K562 (cell line): ENCODE measurements around the gene OXT. TPM values are rescaled to one million over a fixed set of nuclear protein-coding genes. Genes with fewer than 3 reads are reported as not detected.

Source experiments
- ATAC-seq: fragments of 200-7000 bp; cut with Tn5 transposase; 3 replicates; pipeline ENCODE4 v1.9.1; 2020; ENCODE audit warnings: moderate library complexity
- BruUV-seq: library from RNA; stranded (reverse); fragments of 400-500 nt; replicated peaks from 2 replicates; lab custom pipeline; 2021; lab: Mats Ljungman, UMichigan
- CTCF ChIA-PET: fragments of 300-600 bp; formaldehyde crosslinking; extraction: SDS; loops from one replicate; lab custom pipeline; 2021; ENCODE audit warnings: low intra/inter-chr PET ratio; lab: Yijun Ruan, JAX
- POLR2A ChIA-PET: fragments of 300-600, 350-650 bp; sonication (Branson Sonifier 250); formaldehyde crosslinking; extraction: SDS; loops from one replicate; lab custom pipeline; 2021; ENCODE audit warnings: antibody characterized with exemption, inconsistent platforms; lab: Yijun Ruan, JAX
- DNase-seq, 4 experiments: peaks; one replicate each; pipeline versions ENCODE4 v3.0.0 to v3.0.0-alpha.2; 2011 to 2018; ENCODE audit warnings: low spot score in 3 of 4, mixed read lengths in 3 of 4; ENCODE audit errors: extremely low read depth in 1 of 4
- FAIRE-seq: peaks from 2 replicates; lab custom pipeline; 2011; peaks lifted over from hg19 to GRCh38; lab: Jason Lieb, UNC
- H2AFZ ChIP-seq: 2 replicates; pipeline ENCODE4 v1.6.0; 2011; ENCODE audit warnings: low read depth, low read length, control low read depth, inconsistent platforms
- H3K27ac ChIP-seq: fragments of 200-600 bp; 3 replicates; pipeline ENCODE4 v1.8.0; 2011; ENCODE audit warnings: low read depth, mild to moderate bottlenecking, control low read depth, inconsistent platforms, low read length, moderate library complexity, mixed read lengths; ENCODE audit errors: extremely low read depth
- H3K27me3 ChIP-seq, 2 experiments: fragments of 300-600 bp in 1 of 2; 2 replicates in 1 of 2; 3 replicates in 1 of 2; pipeline versions ENCODE4 v1.6.0 to v1.8.0; 2011; ENCODE audit warnings: inconsistent platforms in 2 of 2, low read length in 2 of 2, mild to moderate bottlenecking in 1 of 2, mixed read lengths in 1 of 2, moderate library complexity in 1 of 2; ENCODE audit not compliant: control insufficient read depth in 2 of 2, insufficient read depth in 2 of 2
- H3K36me3 ChIP-seq: fragments of 300-600 bp; 3 replicates; pipeline ENCODE4 v1.8.0; 2011; ENCODE audit warnings: mild to moderate bottlenecking, low read length, inconsistent platforms; ENCODE audit not compliant: control insufficient read depth, insufficient read depth
- H3K4me1 ChIP-seq, 2 experiments: fragments of 200-600 bp in 1 of 2; replicated peaks in 1 of 2; 2 replicates in 1 of 2; 3 replicates in 1 of 2; pipeline versions ENCODE4 v1.5.1 to v1.8.0; 2011; ENCODE audit warnings: inconsistent platforms in 2 of 2, low read length in 2 of 2, mild to moderate bottlenecking in 1 of 2, mixed read lengths in 1 of 2, moderate library complexity in 1 of 2; ENCODE audit not compliant: control insufficient read depth in 2 of 2, insufficient read depth in 2 of 2
- H3K4me2 ChIP-seq: 2 replicates; pipeline ENCODE4 v1.6.1; 2011; ENCODE audit warnings: low read length, control low read depth, inconsistent platforms, mixed read lengths; ENCODE audit not compliant: insufficient read depth
- H3K4me3 ChIP-seq: fragments of 200-600 bp; sonication (generic), shearing (Covaris generic); 2 replicates; pipeline ENCODE4 v1.5.1; 2016; ENCODE audit warnings: control low read depth, inconsistent platforms
- H3K79me2 ChIP-seq: fragments of 200-600 bp; 3 replicates; pipeline ENCODE4 v1.8.0; 2011; ENCODE audit warnings: low read length, inconsistent platforms; ENCODE audit not compliant: control insufficient read depth, insufficient read depth
- H3K9ac ChIP-seq, 2 experiments: 2 replicates each; pipeline versions ENCODE4 v1.6.0 to v1.6.1; 2011; ENCODE audit warnings: low read depth in 2 of 2, low read length in 2 of 2, control low read depth in 1 of 2, inconsistent platforms in 1 of 2, mild to moderate bottlenecking in 1 of 2, mixed read lengths in 1 of 2; ENCODE audit not compliant: insufficient read depth in 1 of 2
- H3K9me1 ChIP-seq: one replicate; pipeline ENCODE4 v1.6.0; 2011; ENCODE audit warnings: inconsistent platforms, mild to moderate bottlenecking, low read length, moderate library complexity; ENCODE audit not compliant: control insufficient read depth, insufficient read depth
- H3K9me3 ChIP-seq: replicated peaks from 2 replicates; pipeline ENCODE4 v1.5.1; 2011; ENCODE audit warnings: low read depth, low read length, inconsistent platforms; ENCODE audit not compliant: control insufficient read depth, insufficient read depth
- H4K20me1 ChIP-seq: replicated peaks from 2 replicates; pipeline ENCODE4 v1.6.1; 2011; ENCODE audit warnings: low read length, inconsistent platforms, mixed read lengths; ENCODE audit not compliant: control insufficient read depth, insufficient read depth
- ARID3A ChIP-seq: IDR thresholded peaks from 2 replicates; pipeline ENCODE4 v1.6.1; 2012; ENCODE audit warnings: low read depth, low read length, improper control_type of control experiment, borderline replicate concordance
- BRF1 ChIP-seq: IDR thresholded peaks from 3 replicates; pipeline ENCODE4 v1.6.1; 2011; ENCODE audit warnings: borderline replicate concordance, mild to moderate bottlenecking; ENCODE audit not compliant: insufficient read length; ENCODE audit errors: extremely low read depth
- CEBPB ChIP-seq: fragments of 450-650 bp; IDR thresholded peaks from 2 replicates; pipeline ENCODE4 v1.6.1; 2016; ENCODE audit warnings: missing genetic modification characterization, missing compliant biosample characterization
- GATAD2B ChIP-seq: fragments of 450-650 bp; IDR thresholded peaks from 2 replicates; pipeline ENCODE4 v1.6.1; 2017; ENCODE audit warnings: mild to moderate bottlenecking, borderline replicate concordance
- KDM1A ChIP-seq, 2 experiments: fragments of 450-650 bp; IDR thresholded peaks; 2 replicates each; pipeline ENCODE4 v1.6.1; 2016; ENCODE audit warnings: mild to moderate bottlenecking in 2 of 2
- MBD2 ChIP-seq: sonication (generic); IDR thresholded peaks from 2 replicates; pipeline ENCODE4 v1.6.1; 2016; ENCODE audit warnings: low read depth, borderline replicate concordance
- MXI1 ChIP-seq: IDR thresholded peaks from 2 replicates; pipeline ENCODE4 v1.6.1; 2011; ENCODE audit warnings: low read depth, mild to moderate bottlenecking, improper control_type of control experiment, low read length
- NELFE ChIP-seq: IDR thresholded peaks from 2 replicates; pipeline ENCODE4 v1.6.1; 2011; ENCODE audit warnings: mild to moderate bottlenecking; ENCODE audit not compliant: insufficient read depth, insufficient read length
- NR0B1 ChIP-seq: fragments of 450-650 bp; IDR thresholded peaks from one replicate; pipeline ENCODE4 v1.6.1; 2018; ENCODE audit warnings: mild to moderate bottlenecking, moderate library complexity; ENCODE audit not compliant: partially characterized antibody
- POLR2B ChIP-seq: fragments of 450-650 bp; IDR thresholded peaks from 2 replicates; pipeline ENCODE4 v1.6.1; 2018; ENCODE audit warnings: low read depth; ENCODE audit not compliant: partially characterized antibody
- TEAD4 ChIP-seq, 2 experiments: sonication (generic) in 1 of 2; formaldehyde crosslinking in 1 of 2; IDR thresholded peaks; 2 replicates each; pipeline versions ENCODE4 v1.6.1 to v1.8.0; 2012 to 2022; ENCODE audit warnings: borderline replicate concordance in 1 of 2, inconsistent platforms in 1 of 2, low read length in 1 of 2, mild to moderate bottlenecking in 1 of 2, missing genetic modification reagents in 1 of 2
- ZFP1 ChIP-seq: fragments of 450-650 bp; formaldehyde crosslinking; IDR thresholded peaks from 2 replicates; pipeline ENCODE4 v1.4.0; 2020; ENCODE audit warnings: mild to moderate bottlenecking, mixed read lengths
- ZFX ChIP-seq: sonication (generic); formaldehyde crosslinking; IDR thresholded peaks from 2 replicates; pipeline ENCODE4 v1.8.0; 2022; ENCODE audit warnings: mild to moderate bottlenecking, missing genetic modification reagents, moderate library complexity
- ZKSCAN1 ChIP-seq: fragments of 150-350 bp; IDR thresholded peaks from 2 replicates; pipeline ENCODE4 v1.6.1; 2016; ENCODE audit warnings: low read depth, low read length
- ZNF224 ChIP-seq: sonication (generic); formaldehyde crosslinking; IDR thresholded peaks from 2 replicates; pipeline ENCODE4 v1.8.0; 2022; ENCODE audit warnings: mild to moderate bottlenecking, missing genetic modification reagents
- ZNF263 ChIP-seq: sonication (generic); formaldehyde crosslinking; IDR thresholded peaks from 2 replicates; pipeline ENCODE4 v1.8.0; 2022; ENCODE audit warnings: mild to moderate bottlenecking, missing genetic modification reagents, borderline replicate concordance
- WGBS: fragments of 100-300 bp; shearing (Covaris generic); methylation state at CpG from one replicate; pipeline ENCODE4 v1.1.6; 2016; ENCODE audit warnings: low coverage, mixed read lengths; ENCODE audit not compliant: insufficient coverage; ENCODE audit errors: missing lambda C conversion rate; 5-methylcytosine and 5-hydroxymethylcytosine counted together
- in situ Hi-C: fragments of 300-500 bp; cut with MboI; formaldehyde crosslinking; loops from 4 replicates; pipeline ENCODE4 v1.15.0; 2018; ENCODE audit warnings: inconsistent platforms, mixed read lengths
- intact Hi-C: fragments of 100-400 bp; cut with micrococcal nuclease; formaldehyde crosslinking; loops from 2 replicates; pipeline ENCODE4 v1.14.2; 2022
- polyA plus RNA-seq, 8 experiments: library from polyadenylated mRNA; depleted of rRNA in 4 of 8; stranded (reverse) in 5 of 8; unstranded in 3 of 8; fragments of >200 nt; fragmentation: Nextera tagmentation in 2 of 8; fragmentation: Illumina TruSeq in 1 of 8; extraction: Ambion mirVana in 2 of 8; extraction: Trizol in 1 of 8; gene quantifications; 2 replicates each; pipeline versions ENCODE4 v1.2.1 to v1.2.3, GENCODE V29; 2011 to 2014; ENCODE audit warnings: inconsistent platforms in 1 of 8, missing spikeins in 1 of 8
- total RNA-seq, 7 experiments: library from RNA; depleted of rRNA in 6 of 7; stranded (reverse); fragments of >200 nt in 6 of 7; fragmentation: Illumina TruSeq in 2 of 7; extraction: Trizol in 2 of 7; gene quantifications; 2 replicates each; pipeline versions ENCODE4 v1.2.1 to v1.2.3, GENCODE V29; 2011 to 2021; ENCODE audit warnings: low replicate concordance in 1 of 7

OXT gene
- total and polyA plus RNA-seq, 9 of the 15 experiments (the other 6 are each of a cell fraction or from before 2014, with no cell fraction given) = not detected

- FAIRE-seq (no peak), DNase-seq (no peak), ATAC-seq (no peak)
- no TSS peak for BruUV-seq
- POLR2A ChIA-PET = interaction anchor here (0.7 to 0.8 kb wide), 2 partner anchors 12 to 161 kb away, joined by 3 to 5 read pairs; no protein-coding TSS in a partner anchor
- H2AFZ ChIP-seq = no peak overlapping the region
- H3K27ac ChIP-seq = no peak overlapping the region
- H3K36me3 ChIP-seq = peaks cover 21% of the 10 kb centered on the region; the same call in 2 of the 3 replicates
- H3K4me3 ChIP-seq = no peak overlapping the region
- intact Hi-C loops (no loop called here), in situ Hi-C loops (no loop called here)
- no peaks in the 10 kb centered on the region for H3K79me2 ChIP-seq
- no peaks in the 10 kb centered on the region for H3K27me3 ChIP-seq
- no peaks in the 10 kb centered on the region for H3K9me1 ChIP-seq
- CTCF ChIA-PET = no interaction called here
- no peaks in the 10 kb centered on the region for H3K9me3 ChIP-seq
- WGBS = 71% methylated on average over 9 of the region's 11 CpGs
- H3K9ac ChIP-seq = no peak overlapping the region
- H3K4me1 ChIP-seq = no peaks in the 10 kb centered on the region; a peak in 1 of 5 replicates
- H3K4me2 ChIP-seq = no peak overlapping the region
- no peaks in the 10 kb centered on the region for H4K20me1 ChIP-seq
- no peak for TF ChIP-seq ZFP1
- no peak for TF ChIP-seq NELFE
- TF ChIP-seq POLR2B = no peak
- no peak for TF ChIP-seq ARID3A
- no peak for TF ChIP-seq MBD2
- TF ChIP-seq BRF1 = no peak
- TF ChIP-seq ZFX (CRISPR knock-in tag) = no peak
- TF ChIP-seq CEBPB = no peak
- TF ChIP-seq ZKSCAN1 = no peak
- TF ChIP-seq ZNF263 = no peak
- TF ChIP-seq GATAD2B = no peak
- TF ChIP-seq TEAD4 (IDR thresholded peaks at IDR 0.05; ENCODE audit: low read length) = no peak
- no peak for TF ChIP-seq TEAD4 (CRISPR knock-in tag; IDR thresholded peaks at IDR 0.05; ENCODE audit: borderline replicate concordance)
- no peak for TF ChIP-seq ZNF224 (CRISPR knock-in tag)
- TF ChIP-seq KDM1A (IDR thresholded peaks at IDR 0.05) = no peak
- TF ChIP-seq MXI1 = no peak
- no peak for TF ChIP-seq NR0B1
Measured at GRCh38 chr20:3121271-3121911, 50.0 kb downstream of the OXT start.
